GM23248 (cell line): Measurements from ENCODE around the gene SLC8B1. TPM values are rescaled to one million over a fixed set of nuclear protein-coding genes. Genes with fewer than 3 reads are reported as not detected.

Source experiments
- DNase-seq: peaks from one replicate; pipeline ENCODE4 v3.0.0-alpha.2; 2015
- H2AFZ ChIP-seq: fragments of 200-600 bp; sonication (generic); 2 replicates; pipeline ENCODE4 v1.6.1; 2016; ENCODE audit warnings: antibody characterized with exemption
- H3F3A ChIP-seq: fragments of 200-600 bp; sonication (generic); 2 replicates; pipeline ENCODE4 v1.6.1; 2016; ENCODE audit warnings: mild to moderate bottlenecking, antibody characterized with exemption, mixed run types; ENCODE audit not compliant: insufficient read depth
- H3K27ac ChIP-seq: fragments of 200-600 bp; sonication (generic); 2 replicates; pipeline ENCODE4 v1.5.1; 2016; ENCODE audit warnings: mild to moderate bottlenecking
- H3K27me3 ChIP-seq: fragments of 200-600 bp; sonication (generic); replicated peaks from 2 replicates; pipeline ENCODE4 v1.6.1; 2016; ENCODE audit warnings: mild to moderate bottlenecking; ENCODE audit not compliant: insufficient read depth
- H3K36me3 ChIP-seq: fragments of 200-600 bp; sonication (generic); 2 replicates; pipeline ENCODE4 v1.6.1; 2016; ENCODE audit warnings: low read depth, mild to moderate bottlenecking
- H3K4me1 ChIP-seq: fragments of 200-600 bp; sonication (generic); 2 replicates; pipeline ENCODE4 v1.6.1; 2016; ENCODE audit warnings: mild to moderate bottlenecking; ENCODE audit not compliant: insufficient read depth
- H3K4me2 ChIP-seq: fragments of 200-600 bp; sonication (generic); one replicate; pipeline ENCODE4 v1.6.1; 2016; ENCODE audit warnings: mild to moderate bottlenecking; ENCODE audit not compliant: unreplicated experiment
- H3K4me3 ChIP-seq: fragments of 200-600 bp; sonication (generic); 2 replicates; pipeline ENCODE4 v1.5.1; 2016; ENCODE audit warnings: mild to moderate bottlenecking
- H3K79me2 ChIP-seq: fragments of 200-600 bp; sonication (generic); 2 replicates; pipeline ENCODE4 v1.6.1; 2016; ENCODE audit warnings: mild to moderate bottlenecking; ENCODE audit not compliant: insufficient read depth
- H3K9ac ChIP-seq: fragments of 200-600 bp; sonication (generic); 2 replicates; pipeline ENCODE4 v1.6.1; 2016; ENCODE audit warnings: mild to moderate bottlenecking
- H3K9me2 ChIP-seq: fragments of 200-600 bp; sonication (generic); 2 replicates; pipeline ENCODE4 v1.6.1; 2016; ENCODE audit warnings: mixed run types, mild to moderate bottlenecking, moderate library complexity; ENCODE audit not compliant: insufficient read depth
- H3K9me3 ChIP-seq: fragments of 200-600 bp; sonication (generic); one replicate; pipeline ENCODE4 v1.6.1; 2017; ENCODE audit warnings: low read depth
- H4K20me1 ChIP-seq: fragments of 200-600 bp; sonication (generic); 2 replicates; pipeline ENCODE4 v1.6.0; 2016; ENCODE audit not compliant: insufficient read depth
- EZH2 ChIP-seq: fragments of 200-600 bp; sonication (generic); IDR thresholded peaks from 2 replicates; pipeline ENCODE4 v1.6.1; 2018; ENCODE audit warnings: antibody characterized with exemption, mild to moderate bottlenecking; ENCODE audit not compliant: insufficient read depth, poor library complexity, severe bottlenecking
- EZH2phosphoT487 ChIP-seq: fragments of 200-600 bp; sonication (generic); IDR thresholded peaks from 2 replicates; pipeline ENCODE4 v1.6.1; 2018; ENCODE audit warnings: antibody characterized with exemption, moderate library complexity, mild to moderate bottlenecking, low read depth; ENCODE audit not compliant: insufficient read depth
- WGBS, 2 experiments: methylation state at CpG; one replicate each; pipeline ENCODE4 v1.1.6; 2015 to 2017; ENCODE audit warnings: low lambda C conversion rate in 2 of 2, low coverage in 1 of 2; ENCODE audit errors: missing lambda C conversion rate in 2 of 2; 5-methylcytosine and 5-hydroxymethylcytosine counted together
- in situ Hi-C: fragments of 300-500 bp; cut with MboI; formaldehyde crosslinking; loops from 2 replicates; pipeline ENCODE4 v1.15.0; 2020
- polyA plus RNA-seq: library from polyadenylated mRNA; unstranded; fragments of >200 nt; fragmentation: Nextera tagmentation; extraction: Ambion mirVana; gene quantifications from 2 replicates; pipeline ENCODE4 v1.2.1, GENCODE V29; 2016
- total RNA-seq: library from RNA; depleted of rRNA; stranded (reverse); fragments of >200 nt; shearing (Covaris generic); gene quantifications from 2 replicates; pipeline ENCODE4 v1.2.3, GENCODE V29; 2014

SLC8B1 gene
- total and polyA plus RNA-seq, 2 experiments from 2014 or later, result 6.6 to 9.0 TPM

GRCh38 chr12:113262710-113263109 lies 72.2 kb downstream of the SLC8B1 start:
- Histone ChIP-seq H3K4me1 (peaks cover 4% of the 10 kb centered on the region; the same call in 1 of the 2 replicates), H3K9me3 (no peaks in the 10 kb centered on the region), H3K36me3 (no peaks in the 10 kb centered on the region), H3K4me3 (no peak overlapping the region), H2AFZ (no peak overlapping the region), H3F3A (no peaks in the 10 kb centered on the region), H3K9me2 (no peaks in the 10 kb centered on the region), H3K4me2 (no peak overlapping the region), H3K9ac (no peak overlapping the region), H3K79me2 (no peaks in the 10 kb centered on the region), H4K20me1 (no peaks in the 10 kb centered on the region), H3K27ac (no peak overlapping the region), H3K27me3 (no peaks in the 10 kb centered on the region)
- no peak for TF ChIP-seq EZH2
- no peak for TF ChIP-seq EZH2phosphoT487
- in situ Hi-C loops, result no loop called here
- no peak for DNase-seq

- Histone ChIP-seq H3K79me2 (no peaks in the 10 kb centered on the region), H4K20me1 (no peaks in the 10 kb centered on the region), H3F3A (no peaks in the 10 kb centered on the region), H3K36me3 (no peaks in the 10 kb centered on the region), H3K4me1 (peaks cover 4% of the 10 kb centered on the region; the same call in 1 of the 2 replicates), H3K9me2 (no peaks in the 10 kb centered on the region), H3K4me3 (no peak overlapping the region), H3K4me2 (no peak overlapping the region), H3K9me3 (no peaks in the 10 kb centered on the region), H3K9ac (no peak overlapping the region), H3K27ac (no peak overlapping the region), H3K27me3 (no peaks in the 10 kb centered on the region), H2AFZ (no peak overlapping the region)
- in situ Hi-C loops, result no loop called here
- DNase-seq, result no peak
- WGBS, 2 experiments, result 73 to 75% methylated on average over 6 of the region's 6 CpGs
- TF ChIP-seq EZH2phosphoT487 (no peak), EZH2 (no peak)
These were observed 73.0 kb downstream of the SLC8B1 start for GRCh38 chr12:113261847-113262470.

GRCh38 chr12:113260636-113261300 lies 74.1 kb downstream of the SLC8B1 start:
- H3K27me3 ChIP-seq, result no peaks in the 10 kb centered on the region
- no peaks in the 10 kb centered on the region for H3K9me3 ChIP-seq
- H3K9me2 ChIP-seq, result no peaks in the 10 kb centered on the region
- no peak overlapping the region for H2AFZ ChIP-seq
- 86% methylated on average over 12 of the region's 12 CpGs for WGBS, 2 experiments
- DNase-seq, result no peak
- H3K4me1 ChIP-seq, result peaks cover 4% of the 10 kb centered on the region; the same call in 1 of the 2 replicates
- in situ Hi-C loops, result no loop called here
- TF ChIP-seq EZH2 (no peak), EZH2phosphoT487 (no peak)
- no peak overlapping the region for H3K4me2 ChIP-seq
- H3K36me3 ChIP-seq, result no peaks in the 10 kb centered on the region
- no peak overlapping the region for H3K27ac ChIP-seq
- H3K79me2 ChIP-seq, result no peaks in the 10 kb centered on the region
- no peaks in the 10 kb centered on the region for H3F3A ChIP-seq
- H3K9ac ChIP-seq, result no peak overlapping the region
- no peaks in the 10 kb centered on the region for H4K20me1 ChIP-seq
- H3K4me3 ChIP-seq, result no peak overlapping the region

GRCh38 chr12:113260127-113260526 lies 74.8 kb downstream of the SLC8B1 start:
- H3K36me3 ChIP-seq, result no peaks in the 10 kb centered on the region
- H2AFZ ChIP-seq, result no peak overlapping the region
- H3K4me1 ChIP-seq, result peaks cover 4% of the 10 kb centered on the region; the same call in 1 of the 2 replicates
- TF ChIP-seq EZH2phosphoT487, result no peak
- no peak for TF ChIP-seq EZH2
- no peak overlapping the region for H3K9ac ChIP-seq
- DNase-seq, result no peak
- H3F3A ChIP-seq, result no peaks in the 10 kb centered on the region
- H3K4me2 ChIP-seq, result no peak overlapping the region
- 58 to 64% methylated on average over 4 to 5 of the region's 5 CpGs for WGBS, 2 experiments
- H3K4me3 ChIP-seq, result no peak overlapping the region
- in situ Hi-C loops, result no loop called here
- H3K79me2 ChIP-seq, result no peaks in the 10 kb centered on the region
- no peak overlapping the region for H3K27ac ChIP-seq
- no peaks in the 10 kb centered on the region for H3K27me3 ChIP-seq
- no peaks in the 10 kb centered on the region for H4K20me1 ChIP-seq
- H3K9me3 ChIP-seq, result no peaks in the 10 kb centered on the region
- H3K9me2 ChIP-seq, result no peaks in the 10 kb centered on the region

- Histone ChIP-seq H3K27ac (no peak overlapping the region), H3K9me2 (no peaks in the 10 kb centered on the region), H3F3A (no peaks in the 10 kb centered on the region), H3K36me3 (no peaks in the 10 kb centered on the region), H3K4me3 (no peak overlapping the region), H3K4me1 (peaks cover 4% of the 10 kb centered on the region; the same call in 1 of the 2 replicates), H3K9me3 (no peaks in the 10 kb centered on the region), H3K9ac (no peak overlapping the region), H3K4me2 (no peak overlapping the region), H3K27me3 (no peaks in the 10 kb centered on the region), H3K79me2 (no peaks in the 10 kb centered on the region), H4K20me1 (no peaks in the 10 kb centered on the region), H2AFZ (no peak overlapping the region)
- DNase-seq, result no peak
- in situ Hi-C loops, result no loop called here
- TF ChIP-seq EZH2phosphoT487 (no peak), EZH2 (no peak)
These were observed 77.3 kb downstream of the SLC8B1 start for GRCh38 chr12:113257564-113257963.
